ENCODE measurements around the gene AGAP1. TPM values are rescaled to one million over a fixed set of nuclear protein-coding genes. Genes with fewer than 3 reads are reported as not detected.

The AGAP1 gene
- total RNA-seq, 1 donor = 10.8 TPM

DNA sequence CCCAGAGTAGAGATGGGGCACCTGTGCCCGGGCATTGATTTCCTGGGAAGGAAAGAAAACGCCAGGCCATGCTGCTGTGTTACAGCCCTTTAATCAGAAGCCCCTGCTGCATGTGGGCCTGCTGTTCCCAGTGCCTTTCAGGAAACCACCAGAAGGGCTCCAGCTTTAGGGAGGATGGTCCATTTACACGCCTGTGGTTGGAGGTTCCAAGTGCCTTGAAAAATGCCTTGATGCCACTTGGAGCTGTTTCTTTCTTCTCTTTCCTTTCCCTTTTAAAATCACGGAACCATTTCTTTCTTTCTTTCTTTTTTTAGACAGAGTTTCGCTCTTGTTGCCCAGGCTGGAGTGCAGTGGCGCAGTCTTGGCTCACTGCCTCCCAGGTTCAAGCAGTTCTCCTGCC, 60.5 kb downstream of the AGAP1 start:
- no peak overlapping the region for H3K4me3 ChIP-seq (ENCODE audit: low read depth, low read length)
- TF ChIP-seq, protein P1, sequence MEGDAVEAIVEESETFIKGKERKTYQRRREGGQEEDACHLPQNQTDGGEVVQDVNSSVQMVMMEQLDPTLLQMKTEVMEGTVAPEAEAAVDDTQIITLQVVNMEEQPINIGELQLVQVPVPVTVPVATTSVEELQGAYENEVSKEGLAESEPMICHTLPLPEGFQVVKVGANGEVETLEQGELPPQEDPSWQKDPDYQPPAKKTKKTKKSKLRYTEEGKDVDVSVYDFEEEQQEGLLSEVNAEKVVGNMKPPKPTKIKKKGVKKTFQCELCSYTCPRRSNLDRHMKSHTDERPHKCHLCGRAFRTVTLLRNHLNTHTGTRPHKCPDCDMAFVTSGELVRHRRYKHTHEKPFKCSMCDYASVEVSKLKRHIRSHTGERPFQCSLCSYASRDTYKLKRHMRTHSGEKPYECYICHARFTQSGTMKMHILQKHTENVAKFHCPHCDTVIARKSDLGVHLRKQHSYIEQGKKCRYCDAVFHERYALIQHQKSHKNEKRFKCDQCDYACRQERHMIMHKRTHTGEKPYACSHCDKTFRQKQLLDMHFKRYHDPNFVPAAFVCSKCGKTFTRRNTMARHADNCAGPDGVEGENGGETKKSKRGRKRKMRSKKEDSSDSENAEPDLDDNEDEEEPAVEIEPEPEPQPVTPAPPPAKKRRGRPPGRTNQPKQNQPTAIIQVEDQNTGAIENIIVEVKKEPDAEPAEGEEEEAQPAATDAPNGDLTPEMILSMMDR (IDR thresholded peaks at IDR 0.05; ENCODE audit: insufficient read depth, low read depth, low read length) = no peak
- no peak for DNase-seq (ENCODE audit: low read depth)

DNA sequence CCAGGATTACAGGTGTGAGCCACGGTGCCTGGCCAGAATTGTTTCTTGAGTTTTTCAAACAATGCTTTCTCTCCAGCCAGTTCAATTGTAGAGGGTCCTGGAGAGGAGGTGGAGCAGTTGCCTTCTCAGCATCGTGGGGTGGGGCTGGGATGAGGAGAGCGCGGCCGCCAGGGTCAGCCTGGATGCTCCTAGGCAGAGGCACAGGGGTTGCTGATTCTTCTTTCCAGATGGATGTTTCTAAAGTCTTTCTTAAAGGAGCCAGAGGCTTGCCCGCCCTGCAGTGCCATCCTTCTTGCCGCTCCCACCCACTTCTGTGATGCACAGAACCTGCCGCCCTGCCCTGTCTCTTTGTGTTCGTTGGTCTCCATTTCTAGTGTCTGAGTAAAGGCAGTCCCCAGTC, 61.1 kb downstream of the AGAP1 start:
- DNase-seq (ENCODE audit: low read depth) = no peak
- H3K4me3 ChIP-seq (ENCODE audit: low read depth, low read length) = no peak overlapping the region
- TF ChIP-seq, protein P1 (IDR thresholded peaks at IDR 0.05; ENCODE audit: insufficient read depth, low read depth, low read length) = no peak

GRCh38 chr2:235555371-235555770, 61.5 kb downstream of the AGAP1 start:
- DNase-seq (ENCODE audit: low read depth) = no peak
- TF ChIP-seq, protein P1 (IDR thresholded peaks at IDR 0.05; ENCODE audit: insufficient read depth, low read depth, low read length) = no peak
- H3K4me3 ChIP-seq (ENCODE audit: low read depth, low read length) = no peak overlapping the region

DNA sequence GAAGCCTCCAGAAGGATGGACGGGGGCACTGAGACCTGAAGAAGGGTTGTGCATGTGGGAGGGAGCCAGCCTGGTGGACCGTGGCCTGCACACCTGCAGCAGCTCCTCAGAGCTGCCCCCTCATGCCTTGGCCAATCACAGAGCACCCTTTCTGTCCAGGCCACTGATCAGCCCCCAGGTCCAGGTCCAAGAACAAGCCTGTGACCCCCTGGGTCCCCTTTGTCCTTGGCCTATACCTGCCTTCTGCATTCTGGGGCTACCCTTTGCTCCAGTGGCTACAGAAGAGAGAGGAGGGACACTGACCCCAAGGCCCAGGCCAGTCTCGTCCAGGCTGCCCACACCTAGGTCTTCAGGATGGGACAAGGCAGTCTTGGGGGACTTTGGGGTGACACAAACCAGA, 62.2 kb downstream of the AGAP1 start:
- DNase-seq (ENCODE audit: low read depth) = no peak
- H3K4me3 ChIP-seq (ENCODE audit: low read depth, low read length) = no peak overlapping the region
- TF ChIP-seq, protein P1 (IDR thresholded peaks at IDR 0.05; ENCODE audit: insufficient read depth, low read depth, low read length) = no peak

- DNase-seq (ENCODE audit: low read depth) = no peak
- no peak overlapping the region for H3K4me3 ChIP-seq (ENCODE audit: low read depth, low read length)
- TF ChIP-seq, protein P1 (IDR thresholded peaks at IDR 0.05; ENCODE audit: insufficient read depth, low read depth, low read length) = no peak
Measured at GRCh38 chr2:235556901-235557300, 63.1 kb downstream of the AGAP1 start.

GRCh38 chr2:235557903-235558302, 64.1 kb downstream of the AGAP1 start:
- DNase-seq (ENCODE audit: low read depth) = no peak
- H3K4me3 ChIP-seq (ENCODE audit: low read depth, low read length) = no peak overlapping the region
- TF ChIP-seq, protein P1 (IDR thresholded peaks at IDR 0.05; ENCODE audit: insufficient read depth, low read depth, low read length) = no peak

- TF ChIP-seq, protein P1 (IDR thresholded peaks at IDR 0.05; ENCODE audit: insufficient read depth, low read depth, low read length) = no peak
- no peak overlapping the region for H3K4me3 ChIP-seq (ENCODE audit: low read depth, low read length)
- DNase-seq (ENCODE audit: low read depth) = no peak
Measured at GRCh38 chr2:235558572-235558971, 64.7 kb downstream of the AGAP1 start.

Data from fibroblast of villous mesenchyme (primary cell).